Stomach (tissue), 4 donors: ENCODE results near the gene ITPKB.

Source experiments
- CTCF ChIP-seq, 7 experiments: fragments of 450-650 bp in 4 of 7; fragments of 200-600 bp in 3 of 7; sonication (generic) in 3 of 7; IDR thresholded peaks; one replicate each; pipeline ENCODE4 v1.5.1; 2016 to 2019; ENCODE audit warnings: antibody characterized with exemption in 7 of 7, control low read depth in 2 of 7, mild to moderate bottlenecking in 1 of 7
- POLR2A ChIP-seq, 4 donors: fragments of 450-650 bp; IDR thresholded peaks; one replicate each; pipeline ENCODE4 v1.6.1; 2016; ENCODE audit warnings: antibody characterized with exemption in 4 of 4, control low read depth in 2 of 4, mild to moderate bottlenecking in 1 of 4, moderate library complexity in 1 of 4
- POLR2AphosphoS5 ChIP-seq, 3 donors: sonication (generic); formaldehyde crosslinking; IDR thresholded peaks; one replicate each; pipeline ENCODE4 v1.6.1; 2016; ENCODE audit warnings: antibody characterized with exemption in 3 of 3

GRCh38 chr1:226634611-226635246 is 104.4 kb downstream of the ITPKB start:
- no peak for TF ChIP-seq POLR2AphosphoS5 (IDR thresholded peaks at IDR 0.05)
- TF ChIP-seq CTCF (IDR thresholded peaks at IDR 0.05): no peak
- no peak for TF ChIP-seq POLR2A (IDR thresholded peaks at IDR 0.05)
